Measurements from ENCODE around the gene RBM12.

RBM12 gene

GRCh38 chr20:35653893-35654292 is 10.8 kb downstream of the RBM12 start:
- no peak for DNase-seq (ENCODE audit: low spot score)

GRCh38 chr20:35653430-35653734 is 11.3 kb downstream of the RBM12 start:
- no peak for DNase-seq (ENCODE audit: low spot score)

DNA sequence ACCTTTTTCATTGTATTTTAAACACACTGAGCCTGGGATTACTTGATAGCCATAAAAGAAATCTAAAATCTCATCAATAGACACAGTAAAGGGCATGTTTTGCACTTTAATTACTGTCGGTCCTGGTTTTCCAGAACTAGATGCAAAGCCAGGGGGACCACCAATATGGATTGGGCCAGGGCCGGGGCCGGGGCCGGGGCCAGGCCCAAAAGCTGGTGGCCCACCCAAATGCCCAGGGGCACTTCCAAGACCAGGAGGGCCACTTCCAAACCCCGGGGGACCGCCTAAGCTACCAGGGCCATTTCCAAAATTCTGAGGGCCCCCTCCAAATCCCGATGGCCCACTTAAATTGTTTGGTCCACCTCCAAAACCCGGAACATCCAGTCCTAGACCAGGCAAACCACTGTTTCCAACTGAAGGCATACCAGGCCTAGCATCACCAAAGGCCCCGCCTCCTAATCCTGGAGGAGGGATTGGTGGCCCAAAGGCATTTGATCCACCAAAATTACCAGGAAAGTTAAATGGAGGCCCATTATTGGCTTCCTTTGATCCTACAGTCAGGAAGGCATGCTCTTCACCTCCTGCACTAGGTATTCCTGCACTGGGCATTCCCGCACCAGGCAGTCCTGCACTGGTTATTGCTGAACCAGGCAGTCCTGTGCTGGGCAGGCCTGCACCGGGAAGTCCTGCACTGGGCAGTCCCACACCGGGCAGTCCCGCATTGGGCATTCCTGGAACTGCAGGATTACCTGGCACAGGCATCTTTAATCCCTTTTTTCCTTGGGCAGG is 11.9 kb downstream of the RBM12 start:
- DNase-seq (ENCODE audit: low spot score) = no peak

DNA sequence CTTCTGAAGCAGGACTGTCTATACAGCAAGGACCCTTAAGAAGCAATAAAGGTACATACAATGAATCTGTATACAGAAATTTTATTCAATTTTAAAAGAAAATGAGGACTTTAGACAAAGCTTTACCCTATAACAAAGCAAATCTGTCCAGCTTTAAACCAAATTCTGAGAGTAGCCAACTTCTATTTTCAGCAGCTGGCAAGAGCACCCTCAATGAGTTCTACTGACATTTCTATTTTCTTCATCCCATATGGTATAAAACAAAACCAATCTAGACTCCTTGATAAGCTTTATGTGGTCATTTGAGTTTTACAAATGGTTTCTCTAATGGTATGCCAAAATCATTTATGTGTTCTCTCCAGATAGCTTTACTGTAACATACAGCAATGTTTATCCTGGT is 12.7 kb downstream of the RBM12 start:
- DNase-seq (ENCODE audit: low spot score) = no peak

- no peak for DNase-seq (ENCODE audit: low spot score)
Observed at GRCh38 chr20:35650632-35651031, 14.1 kb downstream of the RBM12 start.

DNA sequence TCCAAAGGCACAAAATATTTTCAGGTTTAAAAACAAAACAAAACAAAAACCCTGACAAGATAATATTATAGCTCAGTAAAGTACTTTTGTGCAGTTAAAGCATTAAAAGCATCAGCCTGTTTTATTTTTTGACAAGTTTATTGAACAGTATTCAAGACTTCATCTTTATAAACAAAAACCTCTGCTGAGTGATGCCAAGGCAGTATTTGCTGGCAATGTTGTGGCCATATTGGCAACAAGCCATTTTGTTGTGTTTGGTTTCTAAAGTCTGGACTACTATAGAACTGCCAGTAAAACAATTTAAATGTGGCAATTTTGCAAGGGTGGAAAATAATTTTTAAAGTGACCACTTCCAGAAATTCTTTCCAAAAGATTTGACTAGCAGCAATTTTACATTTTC is 15.9 kb downstream of the RBM12 start:
- DNase-seq (ENCODE audit: low spot score) = no peak

DNA sequence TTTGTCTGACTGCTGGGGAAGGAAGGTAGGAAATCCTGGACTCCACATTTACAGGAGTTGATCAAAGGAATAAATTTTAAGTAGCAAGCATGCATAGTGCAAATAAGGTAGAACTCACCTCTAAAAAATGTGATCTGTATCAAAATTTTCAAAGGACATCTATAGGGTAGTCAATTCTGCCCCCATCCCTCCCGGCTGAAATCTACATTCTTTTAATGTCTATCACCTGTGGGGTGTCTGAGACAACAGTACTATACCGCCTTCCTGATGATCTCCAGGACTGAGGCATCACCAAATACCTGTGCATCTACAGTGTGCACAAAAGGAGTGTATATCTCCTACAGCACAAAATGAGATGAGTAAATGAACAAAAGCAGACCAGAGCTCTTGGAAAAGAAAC is 19.9 kb downstream of the RBM12 start:
- DNase-seq (ENCODE audit: low spot score) = no peak

- no peak for DNase-seq (ENCODE audit: low spot score)
Observed at GRCh38 chr20:35643045-35643444, 21.7 kb downstream of the RBM12 start.

DNA sequence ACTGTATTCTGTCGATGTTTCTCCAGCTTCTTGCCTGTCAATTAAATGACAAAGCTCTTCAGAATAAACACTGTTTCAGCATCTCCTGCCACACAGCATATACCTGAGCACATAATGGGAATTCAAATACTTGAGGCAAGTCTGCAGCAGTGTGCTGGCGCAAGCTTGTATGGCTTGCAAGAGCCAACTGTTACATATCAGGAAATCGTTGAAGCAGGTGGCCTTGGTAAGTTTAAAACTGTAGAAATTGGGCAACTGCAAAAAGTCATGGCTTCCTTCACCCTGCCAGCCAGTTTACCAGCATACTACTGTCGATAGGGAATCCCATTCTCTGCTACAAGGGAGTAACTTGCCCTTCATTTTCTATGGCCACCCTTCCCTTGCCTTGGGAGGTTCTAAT is 23.0 kb downstream of the RBM12 start:
- DNase-seq (ENCODE audit: low spot score) = no peak

GRCh38 chr20:35640724-35641123 is 24.0 kb downstream of the RBM12 start:
- DNase-seq (ENCODE audit: low spot score) = no peak

- DNase-seq (ENCODE audit: low spot score) = no peak
Observed at GRCh38 chr20:35638751-35639150, 25.9 kb downstream of the RBM12 start.

DNA sequence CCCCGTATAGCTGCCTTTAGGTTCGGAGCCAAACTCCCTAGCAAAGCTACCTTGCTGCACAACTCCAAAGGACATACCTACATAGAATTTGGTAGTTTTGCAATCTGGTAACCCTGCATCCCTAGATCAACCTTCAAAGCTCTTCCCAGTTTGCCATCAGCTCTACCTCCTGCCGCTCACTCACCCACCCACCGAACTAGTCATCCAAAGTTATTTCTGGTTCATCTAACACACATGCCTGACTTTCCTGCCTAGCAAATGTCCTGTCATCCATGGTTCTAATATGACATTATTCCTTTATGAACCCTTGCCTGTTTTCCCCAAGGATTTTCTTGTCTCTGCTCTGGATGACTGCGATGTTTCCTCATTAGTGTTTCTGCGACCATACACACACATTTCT is 27.4 kb downstream of the RBM12 start:
- no peak for DNase-seq (ENCODE audit: low spot score)

GRCh38 chr20:35636095-35636494 is 28.6 kb downstream of the RBM12 start:
- DNase-seq (ENCODE audit: low spot score) = no peak

GRCh38 chr20:35635652-35636051 is 29.0 kb downstream of the RBM12 start:
- DNase-seq (ENCODE audit: low spot score) = no peak

- DNase-seq (ENCODE audit: low spot score) = no peak
Observed at GRCh38 chr20:35632539-35633115, 32.1 kb downstream of the RBM12 start.

DNA sequence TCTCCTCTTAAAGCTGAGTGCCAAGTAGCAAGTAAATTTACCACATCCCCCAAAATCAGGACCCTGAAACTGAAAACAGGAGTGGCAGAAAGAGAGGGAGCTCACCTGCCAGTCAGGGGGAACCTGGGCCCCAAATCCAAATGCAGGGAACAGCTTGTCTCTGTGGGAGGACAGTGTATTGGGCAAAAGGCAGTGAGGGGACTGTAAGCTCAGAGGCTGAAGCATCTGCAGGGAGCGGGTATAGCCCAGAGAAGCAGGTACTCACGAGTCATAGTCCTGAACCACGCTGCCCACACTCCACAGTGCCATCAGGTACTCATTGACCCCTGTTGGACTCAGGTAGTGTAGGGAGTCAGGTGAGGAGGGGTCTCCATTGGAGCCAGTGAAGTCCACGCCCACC is 34.1 kb downstream of the RBM12 start:
- no peak for DNase-seq (ENCODE audit: low spot score)

GRCh38 chr20:35629427-35630145 is 35.1 kb downstream of the RBM12 start:
- DNase-seq (ENCODE audit: low spot score) = no peak

GRCh38 chr20:35627121-35627520 is 37.6 kb downstream of the RBM12 start:
- DNase-seq (ENCODE audit: low spot score) = no peak

GRCh38 chr20:35626386-35627001 is 38.2 kb downstream of the RBM12 start:
- no peak for DNase-seq (ENCODE audit: low spot score)

- DNase-seq (ENCODE audit: low spot score) = no peak
Observed at GRCh38 chr20:35625584-35626385, 38.9 kb downstream of the RBM12 start.

DNA sequence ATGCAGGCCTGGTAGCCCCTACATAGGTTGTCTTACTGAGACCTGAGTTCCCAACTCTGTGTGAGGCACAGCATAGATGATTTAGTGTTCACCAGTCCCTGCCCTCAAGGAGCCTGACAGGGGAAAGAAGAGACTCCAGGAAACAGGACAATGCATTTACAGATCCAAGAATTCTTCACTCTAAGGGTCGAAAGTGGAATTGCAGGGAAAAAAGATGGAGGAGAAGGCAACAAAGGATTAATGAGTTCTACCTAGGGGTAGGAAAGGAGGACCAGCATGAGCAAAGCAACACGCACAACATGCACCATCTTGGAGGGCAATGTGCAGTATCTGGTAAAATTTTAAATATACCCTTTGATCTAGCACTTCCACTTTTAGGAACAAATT is 43.1 kb downstream of the RBM12 start:
- no peak for DNase-seq (ENCODE audit: low spot score)

GRCh38 chr20:35620818-35621559 is 43.7 kb downstream of the RBM12 start:
- no peak for DNase-seq (ENCODE audit: low spot score)
